ENCODE results near the gene AGRN.
"Not testable (repeated sequence)": the region's sequence is repeated elsewhere in the genome, so short reads cannot be mapped to it uniquely, and the experiment has no call there.

AGRN gene

GRCh38 chr1:1018321-1018685 lies 1.6 kb upstream of the AGRN start:
- DNase-seq: not testable (repeated sequence)

GRCh38 chr1:1019122-1019999 lies 559 bp upstream of the AGRN start:
- peak in 52 of 58 donors; percentile 46 to 86 (median 74) for DNase-seq

GRCh38 chr1:1020415-1021009 lies 592 bp downstream of the AGRN start:
- no peak for DNase-seq

DNA sequence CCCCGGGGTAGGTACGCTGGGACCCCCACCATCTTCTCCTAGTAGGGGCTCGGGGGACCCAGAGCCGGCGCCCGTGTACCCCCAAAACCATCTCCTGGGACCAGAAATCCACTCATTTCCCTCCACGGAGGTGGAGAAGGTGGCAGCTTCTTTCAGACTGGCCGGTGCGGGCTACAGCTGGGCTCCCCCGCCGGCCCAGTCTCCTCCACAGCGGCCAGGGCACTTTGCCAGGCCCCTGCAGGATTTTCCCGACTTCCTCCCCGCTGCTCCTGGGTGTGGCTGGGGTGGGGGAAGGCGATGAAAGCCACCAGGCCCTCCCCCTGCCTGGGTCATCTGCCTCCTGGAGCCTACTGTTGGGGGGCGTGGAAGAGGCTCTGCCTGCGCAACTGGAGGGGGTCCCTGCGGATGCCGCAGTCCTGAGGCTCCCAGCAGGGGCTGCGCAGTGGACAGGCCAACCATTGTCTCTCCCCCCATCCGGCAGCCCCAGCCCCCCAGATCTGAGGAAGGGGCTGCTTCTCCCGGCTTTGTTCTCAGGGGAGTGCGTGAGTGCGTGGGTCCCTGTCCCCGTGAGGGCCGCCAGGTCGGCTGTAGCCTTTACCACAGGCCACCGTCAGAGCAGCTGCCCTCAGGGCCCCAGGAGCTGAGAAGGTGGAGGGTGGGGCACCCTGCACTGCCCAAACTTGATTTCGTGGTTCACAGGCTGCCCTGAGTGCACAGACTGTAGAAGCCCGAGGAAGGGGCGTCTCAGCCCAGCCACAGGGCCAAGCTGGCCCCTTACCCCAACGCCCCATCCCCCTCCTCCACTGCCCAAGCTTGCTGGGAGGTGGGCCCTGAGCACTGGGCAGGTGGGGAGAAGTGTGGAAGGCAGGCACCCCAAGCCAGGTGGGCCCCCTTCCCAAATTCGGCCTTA lies 1.3 kb downstream of the AGRN start:
- DNase-seq: peak in 10 of 58 donors; percentile 12 to 42 (median 28)

DNA sequence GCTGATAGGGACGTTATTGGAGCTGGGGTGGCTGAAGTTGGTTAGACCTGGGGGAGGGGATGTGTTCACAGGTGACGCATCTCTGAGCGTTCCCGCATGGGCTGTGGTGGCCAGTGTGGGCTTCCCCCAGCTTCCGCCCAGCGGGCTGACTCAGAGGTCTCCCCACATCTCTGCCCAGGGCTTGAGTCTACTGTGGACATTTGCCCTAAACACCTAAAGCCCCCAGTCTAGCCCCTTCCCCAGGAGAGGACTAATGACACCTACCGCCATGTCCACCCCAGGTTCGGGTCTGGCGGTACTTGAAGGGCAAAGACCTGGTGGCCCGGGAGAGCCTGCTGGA lies 2.0 kb downstream of the AGRN start:
- DNase-seq: no peak

DNA sequence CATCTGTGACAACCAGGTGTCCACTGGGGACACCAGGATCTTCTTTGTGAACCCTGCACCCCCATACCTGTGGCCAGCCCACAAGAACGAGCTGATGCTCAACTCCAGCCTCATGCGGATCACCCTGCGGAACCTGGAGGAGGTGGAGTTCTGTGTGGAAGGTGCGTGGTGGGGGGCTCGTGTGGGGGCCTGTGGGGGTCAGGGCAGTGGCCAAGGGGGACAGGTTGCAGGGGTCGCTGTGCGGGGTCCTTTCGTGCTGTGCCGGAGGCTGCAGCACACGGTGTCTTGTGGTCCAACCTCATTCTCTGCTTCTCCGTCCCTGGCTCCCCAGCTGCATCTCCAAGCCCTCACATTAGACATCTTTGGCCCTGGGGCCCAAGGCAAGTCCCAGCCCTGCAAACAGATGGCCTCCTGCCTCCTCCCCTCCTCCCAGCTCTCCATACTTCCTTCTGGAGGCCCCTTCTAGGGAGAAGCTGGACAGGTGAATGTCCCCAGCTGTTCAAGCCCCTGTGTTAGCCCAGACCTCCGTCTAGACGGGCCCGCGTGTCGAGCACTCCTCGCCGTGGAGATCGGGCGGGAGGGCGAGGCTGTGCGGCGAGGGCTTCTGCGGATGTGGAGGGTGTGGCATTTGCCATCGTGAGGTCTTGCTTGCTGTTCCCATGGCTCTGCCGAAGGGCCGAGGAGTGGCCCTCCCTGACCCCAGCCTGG lies 2.5 kb downstream of the AGRN start:
- DNase-seq: no peak

GRCh38 chr1:1023700-1024099 lies 3.8 kb downstream of the AGRN start:
- DNase-seq: peak in 2 of 58 donors; percentile 36 to 38

DNA sequence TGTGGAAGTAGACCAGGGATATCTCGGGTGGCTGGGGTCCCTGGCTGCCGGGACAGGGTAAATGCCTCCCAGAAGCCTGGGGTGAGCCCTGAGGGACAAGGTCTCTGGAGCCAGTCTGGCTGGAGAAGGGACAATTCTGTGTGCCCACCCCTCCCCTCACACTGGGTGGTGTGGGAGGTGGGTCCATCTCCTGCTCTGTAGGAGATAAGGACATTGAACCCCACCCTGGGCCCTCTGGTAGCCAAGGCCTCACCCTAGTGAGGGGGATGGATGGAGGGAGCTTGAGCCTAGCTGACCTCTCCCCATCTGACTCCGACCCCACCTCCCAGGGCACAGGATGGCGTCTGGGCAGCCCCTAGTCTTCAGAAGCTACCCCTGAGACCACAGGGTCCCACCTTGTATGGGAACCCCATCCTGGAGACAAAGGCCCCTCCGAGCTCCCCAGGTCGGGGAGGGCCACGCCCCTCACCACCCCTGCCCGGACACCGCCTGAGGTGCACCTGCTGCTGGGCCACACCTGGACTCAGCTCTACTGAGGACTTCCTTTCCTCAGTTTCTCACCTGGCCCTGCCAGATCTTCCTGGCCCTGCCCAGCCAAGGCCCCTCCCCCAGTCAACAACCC lies 4.3 kb downstream of the AGRN start:
- DNase-seq: no peak

DNA sequence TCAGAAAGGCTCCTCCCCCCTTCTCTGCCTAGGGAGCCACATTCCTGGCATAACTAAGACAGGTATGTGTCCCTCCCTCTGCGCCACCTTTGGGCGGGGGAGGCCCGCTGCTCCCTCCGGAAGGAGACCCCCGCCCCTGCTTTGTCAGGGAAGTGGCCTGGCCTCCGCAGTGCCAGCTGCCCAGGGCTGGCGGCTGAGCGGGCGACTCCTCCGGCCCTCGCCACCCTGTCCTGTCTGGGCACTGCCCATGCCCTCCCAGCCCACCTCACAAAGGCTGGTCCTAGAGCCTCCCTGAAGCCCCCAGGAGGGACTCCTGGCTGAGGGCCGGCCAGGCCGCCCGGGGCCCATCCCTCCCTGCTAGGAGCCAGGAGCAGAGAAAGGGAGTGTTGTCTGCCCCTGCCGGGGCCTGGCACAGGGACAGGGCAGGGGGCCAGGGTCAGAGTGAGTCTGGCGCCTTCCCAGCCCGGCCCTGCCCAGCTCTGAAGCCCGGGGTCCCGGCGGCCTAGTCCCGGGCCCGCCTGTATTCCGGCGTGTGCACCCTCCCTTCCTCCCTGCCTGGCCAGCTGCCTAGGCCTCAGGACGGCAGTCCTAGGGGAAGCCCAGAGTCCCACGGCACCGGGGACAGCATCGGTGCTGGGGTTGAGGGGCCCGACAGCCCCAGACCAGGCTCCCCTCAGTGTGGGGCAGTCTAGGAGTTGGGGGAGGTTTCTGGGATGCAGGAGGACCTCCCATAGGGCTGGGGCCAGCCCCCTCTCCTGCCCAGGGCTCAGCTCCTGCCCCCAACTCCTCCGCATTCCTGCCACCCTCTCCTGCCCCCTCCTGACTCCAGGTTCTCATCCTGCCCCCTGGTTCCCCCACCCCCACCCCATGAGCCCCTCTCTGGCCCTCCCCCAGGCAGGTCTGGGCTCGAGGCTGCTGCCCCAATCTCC lies 5.1 kb downstream of the AGRN start:
- peak in 28 of 58 donors; percentile 19 to 72 (median 40) for DNase-seq

- no peak for DNase-seq
Measured at GRCh38 chr1:1025730-1026129, 5.8 kb downstream of the AGRN start.

DNA sequence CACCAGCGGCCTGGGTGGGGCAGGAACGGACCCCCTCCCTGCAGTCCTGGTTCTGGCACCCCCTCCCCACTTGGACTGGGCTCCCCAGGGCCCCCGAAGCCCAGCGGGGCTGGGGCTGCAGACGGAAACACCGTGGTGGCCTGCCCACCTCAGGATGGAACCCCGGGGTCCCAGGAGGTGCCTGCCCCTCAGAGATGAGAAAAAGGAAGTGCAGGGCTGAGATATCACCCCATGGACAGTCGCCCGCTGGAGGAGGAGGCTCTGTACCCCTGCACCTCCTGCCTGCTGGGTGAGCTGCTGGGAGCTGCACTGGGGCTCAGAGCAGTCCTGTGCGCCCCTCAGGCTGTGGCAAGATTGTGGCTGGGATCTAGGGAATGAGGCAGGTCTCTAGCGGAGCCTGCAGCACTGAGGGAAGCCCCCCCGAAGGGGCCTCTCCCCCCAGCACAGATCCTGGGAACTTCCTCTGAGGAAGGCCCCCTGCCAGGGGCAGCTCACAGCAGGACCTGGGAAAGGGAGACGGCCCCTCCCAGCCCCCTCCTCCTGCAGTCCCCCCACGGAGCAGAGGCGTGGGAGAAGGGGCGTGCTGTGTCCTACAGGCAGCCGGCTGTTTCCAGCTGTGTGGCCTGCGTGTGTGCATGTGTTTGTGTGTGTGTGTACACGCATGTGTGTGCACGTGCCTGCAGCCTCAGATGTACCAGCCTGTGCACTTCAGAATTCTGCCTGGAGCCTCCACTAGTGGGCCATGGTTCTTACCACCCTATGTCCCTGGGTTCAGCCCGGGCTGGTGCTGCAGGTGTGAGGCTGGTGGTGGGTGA lies 6.9 kb downstream of the AGRN start:
- DNase-seq: no peak

GRCh38 chr1:1027791-1028190 lies 7.9 kb downstream of the AGRN start:
- DNase-seq: no peak

GRCh38 chr1:1030867-1031658 lies 11.1 kb downstream of the AGRN start:
- DNase-seq: peak in 8 of 58 donors; percentile 11 to 53 (median 38)

DNA sequence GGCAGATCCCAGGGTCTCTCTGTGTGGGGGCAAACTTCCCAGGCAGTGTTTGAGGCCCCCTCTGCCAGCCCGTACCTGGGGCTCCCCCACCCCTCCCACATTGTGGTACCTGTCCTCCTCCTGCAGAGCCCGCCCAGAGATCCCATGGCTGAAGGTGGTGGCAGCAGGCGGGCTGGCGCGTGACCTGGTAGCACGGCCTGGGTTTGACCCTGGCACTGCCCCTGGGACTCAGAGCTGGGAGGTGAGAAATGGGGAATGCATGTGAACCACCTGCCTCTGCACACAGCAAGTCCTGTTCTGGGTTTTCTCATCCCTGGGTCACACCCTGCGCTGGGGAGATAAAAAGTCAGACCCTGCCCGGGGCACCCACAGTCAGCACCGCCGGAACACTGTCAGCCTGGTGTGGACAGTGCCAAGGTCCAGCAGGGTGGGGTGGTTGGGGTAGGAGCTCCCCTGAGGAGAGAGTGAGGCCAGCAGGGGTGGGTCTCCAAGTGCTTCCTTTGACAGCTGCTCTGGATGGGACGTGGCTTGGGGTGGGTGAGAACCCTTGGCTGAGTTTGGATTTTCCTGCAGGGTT lies 11.8 kb downstream of the AGRN start:
- no peak for DNase-seq

DNA sequence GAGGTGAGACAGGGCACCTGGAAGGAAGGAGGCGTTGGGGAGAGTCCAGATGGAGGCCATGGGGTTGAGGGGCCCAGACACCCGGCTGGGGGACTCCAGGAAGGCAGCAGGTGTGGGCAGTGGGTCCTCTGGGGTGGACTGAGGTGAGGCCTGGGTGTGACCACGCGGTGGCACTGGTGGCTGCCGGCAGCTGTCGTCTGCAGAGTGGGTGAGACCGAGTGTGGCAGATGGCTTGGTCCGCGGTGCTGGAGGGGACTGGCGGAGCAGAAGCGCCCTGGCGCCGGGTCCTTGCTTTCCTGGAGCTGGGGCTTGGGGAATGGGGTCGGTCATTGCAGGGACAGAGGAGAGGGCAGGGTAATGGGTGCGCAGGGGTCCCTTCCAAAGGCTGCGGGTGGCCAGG lies 12.5 kb downstream of the AGRN start:
- peak in 24 of 58 donors; percentile 21 to 58 (median 45) for DNase-seq

DNA sequence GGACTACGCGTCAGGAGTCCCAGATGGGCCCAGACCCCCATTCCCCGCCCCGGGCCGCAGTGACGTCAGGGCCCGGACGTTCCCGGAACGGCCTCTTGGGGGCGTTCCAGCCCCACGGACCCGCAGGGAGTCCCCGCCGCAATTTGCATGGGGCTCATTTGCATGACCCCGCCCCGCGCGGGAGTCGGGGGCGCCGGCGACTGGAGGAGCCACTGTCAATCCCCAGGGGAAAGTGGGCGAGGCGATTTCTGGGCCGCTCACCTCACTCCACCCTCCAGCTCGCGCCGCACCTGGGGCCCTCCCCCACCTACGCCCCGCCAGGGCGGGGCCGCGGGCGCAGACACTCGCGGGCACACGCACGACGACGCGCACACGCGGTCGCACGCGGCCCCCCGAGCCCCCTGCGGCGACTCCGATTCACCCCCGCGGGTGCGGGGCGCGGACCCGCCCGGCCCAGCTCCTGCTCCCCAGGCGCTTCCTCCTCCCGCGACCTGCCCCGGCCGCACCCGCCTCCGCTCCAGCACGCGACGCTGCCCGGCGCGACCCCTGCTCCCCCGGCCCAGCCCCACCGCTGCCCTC lies 13.2 kb downstream of the AGRN start:
- DNase-seq: peak in 56 of 58 donors; percentile 27 to 94 (median 79)

All from anterior cingulate cortex (tissue), 58 donors.